ENCODE data around the gene CD22.

Gene CD22

DNA sequence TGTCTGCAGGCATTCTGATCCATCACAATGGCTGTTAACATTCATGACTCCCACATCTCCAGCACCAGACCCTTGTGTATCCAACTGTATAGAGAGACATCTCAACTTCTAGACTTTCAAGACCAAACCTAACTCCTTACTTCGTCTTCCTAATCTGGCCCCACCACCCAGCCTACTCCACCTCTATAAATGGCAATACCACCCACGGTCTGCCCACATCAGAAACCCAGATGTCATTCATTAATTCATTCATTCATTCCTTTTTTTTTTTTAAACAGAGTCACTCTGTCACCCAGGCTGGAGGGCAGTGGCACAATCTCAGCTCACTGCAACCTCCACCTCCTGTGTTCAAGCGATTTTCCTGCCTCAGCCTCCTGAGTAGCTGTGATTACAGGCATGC lies 52.3 kb downstream of the CD22 start:
- no peak overlapping the region for H3K4me2 ChIP-seq (ENCODE audit: low read depth, low read length, poor library complexity, severe bottlenecking)
- TF ChIP-seq, protein P1, sequence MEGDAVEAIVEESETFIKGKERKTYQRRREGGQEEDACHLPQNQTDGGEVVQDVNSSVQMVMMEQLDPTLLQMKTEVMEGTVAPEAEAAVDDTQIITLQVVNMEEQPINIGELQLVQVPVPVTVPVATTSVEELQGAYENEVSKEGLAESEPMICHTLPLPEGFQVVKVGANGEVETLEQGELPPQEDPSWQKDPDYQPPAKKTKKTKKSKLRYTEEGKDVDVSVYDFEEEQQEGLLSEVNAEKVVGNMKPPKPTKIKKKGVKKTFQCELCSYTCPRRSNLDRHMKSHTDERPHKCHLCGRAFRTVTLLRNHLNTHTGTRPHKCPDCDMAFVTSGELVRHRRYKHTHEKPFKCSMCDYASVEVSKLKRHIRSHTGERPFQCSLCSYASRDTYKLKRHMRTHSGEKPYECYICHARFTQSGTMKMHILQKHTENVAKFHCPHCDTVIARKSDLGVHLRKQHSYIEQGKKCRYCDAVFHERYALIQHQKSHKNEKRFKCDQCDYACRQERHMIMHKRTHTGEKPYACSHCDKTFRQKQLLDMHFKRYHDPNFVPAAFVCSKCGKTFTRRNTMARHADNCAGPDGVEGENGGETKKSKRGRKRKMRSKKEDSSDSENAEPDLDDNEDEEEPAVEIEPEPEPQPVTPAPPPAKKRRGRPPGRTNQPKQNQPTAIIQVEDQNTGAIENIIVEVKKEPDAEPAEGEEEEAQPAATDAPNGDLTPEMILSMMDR (IDR thresholded peaks at IDR 0.05; ENCODE audit: insufficient read depth, low read length, poor library complexity, severe bottlenecking) = no peak
- TF ChIP-seq EZH2phosphoT487 (conservative IDR thresholded peaks at IDR 0.05; ENCODE audit: low read length) = no peak
- peaks cover 10% of the 10 kb centered on the region; the same call in 1 of the 2 replicates for H3K9me3 ChIP-seq (ENCODE audit: insufficient read depth, low read length)
- no peak overlapping the region for H3K9ac ChIP-seq (ENCODE audit: low read length)
- H2AFZ ChIP-seq (ENCODE audit: low read depth, low read length, severe bottlenecking) = no peak overlapping the region
- H3K79me2 ChIP-seq (ENCODE audit: insufficient read depth, low read length) = no peaks in the 10 kb centered on the region
- no peak overlapping the region for H3K27ac ChIP-seq (ENCODE audit: low read depth, low read length)
- H3F3A ChIP-seq (ENCODE audit: insufficient read depth) = no peaks in the 10 kb centered on the region
- H3K27me3 ChIP-seq (ENCODE audit: low read length) = no peaks in the 10 kb centered on the region
- no peaks in the 10 kb centered on the region for H3K9me2 ChIP-seq (replicated peaks; ENCODE audit: insufficient read depth, low read length)
- H4K20me1 ChIP-seq (ENCODE audit: low read depth, low read length) = no peaks in the 10 kb centered on the region
- no peak overlapping the region for H3K4me3 ChIP-seq (ENCODE audit: insufficient read depth, low read length, poor library complexity, severe bottlenecking)
- no peaks in the 10 kb centered on the region for H3K36me3 ChIP-seq (ENCODE audit: low read length)

DNA sequence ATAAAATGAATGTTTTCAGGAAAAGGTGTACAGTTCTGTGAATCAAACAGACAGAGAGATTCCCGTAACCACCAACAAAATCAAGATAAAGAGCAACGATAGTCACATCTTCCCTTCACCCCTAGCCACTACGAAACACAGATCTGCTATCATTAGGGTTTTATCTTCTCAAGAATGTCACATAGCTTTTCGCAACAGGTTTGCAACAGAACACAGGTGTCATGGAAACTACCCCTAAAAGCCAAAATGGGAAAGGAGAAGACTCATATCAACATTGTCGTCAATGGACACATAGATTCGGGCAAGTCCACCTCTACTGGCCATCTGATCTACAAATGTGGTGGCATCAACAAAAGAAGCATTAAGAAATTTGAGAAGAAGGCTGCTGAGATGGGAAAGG lies 52.9 kb downstream of the CD22 start:
- no peak for TF ChIP-seq EZH2phosphoT487 (conservative IDR thresholded peaks at IDR 0.05; ENCODE audit: low read length)
- TF ChIP-seq, protein P1 (IDR thresholded peaks at IDR 0.05; ENCODE audit: insufficient read depth, low read length, poor library complexity, severe bottlenecking) = no peak
- no peak overlapping the region for H3K4me2 ChIP-seq (ENCODE audit: low read depth, low read length, poor library complexity, severe bottlenecking)
- no peaks in the 10 kb centered on the region for H3K36me3 ChIP-seq (ENCODE audit: low read length)
- no peak overlapping the region for H2AFZ ChIP-seq (ENCODE audit: low read depth, low read length, severe bottlenecking)
- H3K79me2 ChIP-seq (ENCODE audit: insufficient read depth, low read length) = no peaks in the 10 kb centered on the region
- H4K20me1 ChIP-seq (ENCODE audit: low read depth, low read length) = no peaks in the 10 kb centered on the region
- H3K9me3 ChIP-seq (ENCODE audit: insufficient read depth, low read length) = peaks cover 14% of the 10 kb centered on the region; the same call in 1 of the 2 replicates
- H3K27ac ChIP-seq (ENCODE audit: low read depth, low read length) = no peak overlapping the region
- no peaks in the 10 kb centered on the region for H3K9me2 ChIP-seq (replicated peaks; ENCODE audit: insufficient read depth, low read length)
- no peaks in the 10 kb centered on the region for H3F3A ChIP-seq (ENCODE audit: insufficient read depth)
- no peak overlapping the region for H3K9ac ChIP-seq (ENCODE audit: low read length)
- no peaks in the 10 kb centered on the region for H3K27me3 ChIP-seq (ENCODE audit: low read length)
- no peak overlapping the region for H3K4me3 ChIP-seq (ENCODE audit: insufficient read depth, low read length, poor library complexity, severe bottlenecking)

DNA sequence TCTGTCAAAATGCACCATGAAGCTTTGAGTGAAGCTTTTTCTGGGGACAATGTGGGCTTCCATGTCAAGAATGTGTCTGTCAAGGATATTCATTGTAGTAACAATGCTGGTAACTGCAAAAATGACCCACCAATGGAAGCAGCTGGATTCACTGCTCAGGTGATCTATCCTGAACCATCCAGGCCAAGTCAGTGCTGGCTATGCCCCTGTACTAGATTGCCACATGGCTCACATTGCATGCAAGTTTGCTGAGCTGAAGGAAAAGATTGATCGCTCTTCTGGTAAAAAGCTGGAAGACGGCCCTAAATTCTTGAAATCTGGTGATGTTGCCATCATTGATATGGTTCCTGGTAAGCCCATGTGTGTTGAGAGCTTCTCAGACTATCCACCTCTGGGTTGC lies 54.5 kb downstream of the CD22 start:
- Histone ChIP-seq H3K4me3 (ENCODE audit: insufficient read depth, low read length, poor library complexity, severe bottlenecking) (no peak overlapping the region), H3K27ac (ENCODE audit: low read depth, low read length) (no peak overlapping the region), H3K27me3 (ENCODE audit: low read length) (no peaks in the 10 kb centered on the region), H3K9me2 (replicated peaks; ENCODE audit: insufficient read depth, low read length) (no peaks in the 10 kb centered on the region), H3F3A (ENCODE audit: insufficient read depth) (no peaks in the 10 kb centered on the region), H2AFZ (ENCODE audit: low read depth, low read length, severe bottlenecking) (no peak overlapping the region), H3K4me2 (ENCODE audit: low read depth, low read length, poor library complexity, severe bottlenecking) (no peak overlapping the region), H3K36me3 (ENCODE audit: low read length) (no peaks in the 10 kb centered on the region), H3K9me3 (ENCODE audit: insufficient read depth, low read length) (peaks cover 20% of the 10 kb centered on the region; the same call in 1 of the 2 replicates), H4K20me1 (ENCODE audit: low read depth, low read length) (no peaks in the 10 kb centered on the region), H3K79me2 (ENCODE audit: insufficient read depth, low read length) (no peaks in the 10 kb centered on the region), H3K9ac (ENCODE audit: low read length) (no peak overlapping the region)
- TF ChIP-seq, protein P1 (IDR thresholded peaks at IDR 0.05; ENCODE audit: insufficient read depth, low read length, poor library complexity, severe bottlenecking) = no peak
- TF ChIP-seq EZH2phosphoT487 (conservative IDR thresholded peaks at IDR 0.05; ENCODE audit: low read length) = no peak

All from SU-DHL-6 (cell line).